HepG2 (cell line): Measurements from ENCODE around the gene PRKAR1B. TPM values are rescaled to one million over a fixed set of nuclear protein-coding genes. Genes with fewer than 3 reads are reported as not detected.

Source experiments
- ATAC-seq: fragments of 200-7000 bp; cut with Tn5 transposase; 3 replicates; pipeline ENCODE4 v1.9.1; 2020; ENCODE audit warnings: mild to moderate bottlenecking, moderate library complexity
- BruUV-seq: library from RNA; stranded (reverse); fragments of 400-500 nt; replicated peaks from 2 replicates; lab custom pipeline; 2021; lab: Mats Ljungman, UMichigan
- CTCF ChIA-PET: fragments of 300-600 bp; formaldehyde crosslinking; extraction: SDS; loops from one replicate; lab custom pipeline; 2021; ENCODE audit warnings: low total read pairs, inconsistent platforms, low intra/inter-chr PET ratio; lab: Yijun Ruan, JAX
- POLR2A ChIA-PET: fragments of 350-600 bp; sonication (Branson Sonifier 250); formaldehyde crosslinking; loops from one replicate; lab custom pipeline; 2020; ENCODE audit warnings: antibody characterized with exemption, inconsistent platforms; lab: Yijun Ruan, JAX
- DNase-seq: peaks from one replicate; pipeline ENCODE4 v3.0.0-alpha.2; 2015; ENCODE audit warnings: low spot score
- FAIRE-seq: peaks from 3 replicates; lab custom pipeline; 2011; peaks lifted over from hg19 to GRCh38; lab: Jason Lieb, UNC
- H2AFZ ChIP-seq: one replicate; pipeline ENCODE4 v1.6.1; 2011; ENCODE audit warnings: low read length, inconsistent platforms
- H3K27ac ChIP-seq: fragments of 300-600 bp; 3 replicates; pipeline ENCODE4 v1.8.0; 2011; ENCODE audit warnings: mixed run types, mild to moderate bottlenecking, mixed read lengths, low read length, inconsistent platforms; ENCODE audit not compliant: insufficient read depth; ENCODE audit errors: extremely low read length
- H3K27me3 ChIP-seq, 2 experiments: fragments of 200-600 bp in 1 of 2; 2 replicates in 1 of 2; 3 replicates in 1 of 2; pipeline versions ENCODE4 v1.6.0 to v1.8.0; 2011; ENCODE audit warnings: low read length in 2 of 2, mild to moderate bottlenecking in 2 of 2, moderate library complexity in 2 of 2, inconsistent platforms in 1 of 2; ENCODE audit not compliant: insufficient read depth in 2 of 2, control insufficient read depth in 1 of 2
- H3K36me3 ChIP-seq, 2 experiments: fragments of 200-600 bp in 1 of 2; replicated peaks in 1 of 2; 2 replicates in 1 of 2; 3 replicates in 1 of 2; pipeline versions ENCODE4 v1.5.1 to v1.8.0; 2011; ENCODE audit warnings: low read length in 2 of 2, inconsistent platforms in 1 of 2; ENCODE audit not compliant: insufficient read depth in 2 of 2, control insufficient read depth in 1 of 2
- H3K4me1 ChIP-seq: 2 replicates; pipeline ENCODE4 v1.5.1; 2012; ENCODE audit warnings: low read length, inconsistent platforms; ENCODE audit not compliant: insufficient read depth
- H3K4me2 ChIP-seq: 2 replicates; pipeline ENCODE4 v1.6.0; 2011; ENCODE audit warnings: low read depth, low read length, inconsistent platforms
- H3K4me3 ChIP-seq, 3 experiments: fragments of 200-600 bp in 1 of 3; sonication (generic), shearing (Covaris generic) in 1 of 3; replicated peaks in 1 of 3; 2 replicates each; pipeline ENCODE4 v1.5.1; 2011 to 2016; ENCODE audit warnings: low read length in 3 of 3, inconsistent platforms in 2 of 3, low read depth in 2 of 3, mild to moderate bottlenecking in 2 of 3, control low read depth in 1 of 3, mixed read lengths in 1 of 3; ENCODE audit not compliant: insufficient read depth in 1 of 3
- H3K79me2 ChIP-seq: one replicate; pipeline ENCODE4 v1.6.1; 2011; ENCODE audit warnings: low read length, inconsistent platforms; ENCODE audit not compliant: insufficient read depth
- H3K9ac ChIP-seq: 2 replicates; pipeline ENCODE4 v1.6.0; 2011; ENCODE audit warnings: mild to moderate bottlenecking, low read depth, low read length, inconsistent platforms; ENCODE audit not compliant: insufficient read depth
- H3K9me3 ChIP-seq: 2 replicates; pipeline ENCODE4 v1.5.1; 2012; ENCODE audit warnings: mild to moderate bottlenecking, low read length
- H4K20me1 ChIP-seq: 2 replicates; pipeline ENCODE4 v1.6.0; 2011; ENCODE audit warnings: inconsistent platforms, mild to moderate bottlenecking, low read length, moderate library complexity; ENCODE audit not compliant: insufficient read depth
- CBX1 ChIP-seq: IDR thresholded peaks from one replicate; pipeline ENCODE4 v1.6.1; 2016; ENCODE audit warnings: antibody characterized with exemption, low read depth
- FOXM1 ChIP-seq: sonication (generic); formaldehyde crosslinking; IDR thresholded peaks from 2 replicates; pipeline ENCODE4 v1.5.0; 2020; ENCODE audit warnings: missing genetic modification reagents
- KDM1A ChIP-seq: IDR thresholded peaks from 2 replicates; pipeline ENCODE4 v1.6.1; 2016; ENCODE audit warnings: missing compliant biosample characterization
- KMT2A ChIP-seq: sonication (generic); formaldehyde crosslinking; IDR thresholded peaks from 2 replicates; pipeline ENCODE4 v1.4.0; 2020; ENCODE audit warnings: missing genetic modification reagents
- MAF1 ChIP-seq: sonication (generic); formaldehyde crosslinking; IDR thresholded peaks from 2 replicates; pipeline ENCODE4 v1.5.0; 2020; ENCODE audit warnings: missing genetic modification reagents, borderline replicate concordance
- RARA ChIP-seq: IDR thresholded peaks from 2 replicates; pipeline ENCODE4 v1.6.1; 2016; ENCODE audit warnings: missing genetic modification reagents, missing compliant biosample characterization
- RNF2 ChIP-seq: fragments of 450-650 bp; conservative IDR thresholded peaks from 2 replicates; pipeline ENCODE4 v1.6.1; 2016; ENCODE audit warnings: low read depth
- TARDBP ChIP-seq: sonication (generic); formaldehyde crosslinking; IDR thresholded peaks from 2 replicates; pipeline ENCODE4 v1.8.0; 2022; ENCODE audit warnings: mild to moderate bottlenecking, missing genetic modification reagents
- ZNF17 ChIP-seq: sonication (generic); formaldehyde crosslinking; IDR thresholded peaks from 2 replicates; pipeline ENCODE4 v1.5.0; 2020; ENCODE audit warnings: mild to moderate bottlenecking, missing genetic modification reagents
- WGBS: methylation state at CpG from one replicate; pipeline ENCODE4 v1.1.6; 2017; ENCODE audit warnings: low lambda C conversion rate; 5-methylcytosine and 5-hydroxymethylcytosine counted together
- in situ Hi-C: cut with HindIII; loops from 2 replicates; pipeline ENCODE4 v1.10.0; 2017; ENCODE audit warnings: low pct_unique_long_range_greater_than_20kb; ENCODE audit not compliant: extremely low pct_ligation_motif_present
- intact Hi-C: fragments of 100-400 bp; cut with micrococcal nuclease; formaldehyde crosslinking; loops from one replicate; pipeline ENCODE4 v1.10.0; 2022; ENCODE audit not compliant: unreplicated experiment
- polyA plus RNA-seq, 8 experiments: library from polyadenylated mRNA; depleted of rRNA in 3 of 8; stranded (reverse) in 7 of 8; unstranded in 1 of 8; fragments of >200 nt; fragmentation: Illumina TruSeq in 4 of 8; extraction: Trizol in 4 of 8; gene quantifications; 2 replicates each; pipeline versions ENCODE4 v1.2.1 to v1.2.3, GENCODE V29; 2011 to 2016; ENCODE audit warnings: low read depth in 4 of 8, missing spikeins in 1 of 8, mixed read lengths in 1 of 8; ENCODE audit not compliant: insufficient read depth in 1 of 8
- total RNA-seq, 5 experiments: library from RNA; depleted of rRNA; stranded (reverse); fragments of >200 nt; fragmentation: Illumina TruSeq; extraction: Trizol; gene quantifications; 2 replicates each; pipeline ENCODE4 v1.2.3, GENCODE V29; 2016; ENCODE audit warnings: low read depth in 1 of 5
- TF ChIP-seq, protein P1 (sequence below): sonication (generic); formaldehyde crosslinking; conservative IDR thresholded peaks from 2 replicates; pipeline ENCODE4 v1.5.0; 2020; ENCODE audit warnings: missing genetic modification reagents
- TF ChIP-seq, protein P2 (sequence below): sonication (generic); formaldehyde crosslinking; IDR thresholded peaks from 2 replicates; pipeline ENCODE4 v1.4.0; 2020; ENCODE audit warnings: mild to moderate bottlenecking, missing genetic modification reagents

PRKAR1B gene
- total and polyA plus RNA-seq, 2 of the 13 experiments (the other 11 are each of a cell fraction or from before 2014, with no cell fraction given): 7.9 to 28.2 TPM

DNA sequence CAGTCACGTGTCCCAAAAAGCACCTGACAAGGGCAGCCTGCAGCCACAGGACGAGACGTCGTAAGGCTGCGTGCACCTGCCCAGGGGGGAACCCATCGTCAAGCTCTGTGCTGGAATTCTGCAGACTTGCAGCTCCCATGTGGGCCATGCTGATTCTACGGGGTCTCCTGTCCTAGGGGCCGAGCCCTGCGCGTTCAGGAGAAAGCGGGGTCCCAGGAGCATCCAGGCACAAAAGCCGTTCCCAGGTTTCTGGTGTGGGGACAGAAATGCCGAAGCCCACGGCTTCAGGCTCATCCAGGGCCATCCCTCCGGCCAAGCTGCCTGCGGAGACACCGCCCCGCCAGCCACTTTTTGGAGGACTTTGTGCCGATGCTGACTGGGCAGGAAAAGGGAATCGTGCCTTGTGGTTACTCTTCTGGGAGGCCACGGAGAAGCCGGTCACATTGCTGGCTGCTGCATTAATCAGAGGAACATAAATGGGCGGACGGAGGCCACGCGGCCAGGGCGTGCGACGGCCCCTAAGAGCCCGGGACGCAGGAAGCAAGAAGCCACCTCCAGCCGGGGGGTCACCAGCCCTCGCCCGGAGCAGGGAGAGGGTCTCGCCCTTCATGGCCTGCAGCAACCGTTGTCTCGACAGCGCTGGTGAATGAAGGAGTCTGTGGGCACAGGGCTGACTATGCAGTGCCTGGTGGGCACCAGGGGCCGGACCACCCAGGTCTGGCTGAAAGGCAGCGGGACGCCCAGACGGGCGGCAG lies 144.8 kb downstream of the PRKAR1B start:
- no peak for ATAC-seq
- Histone ChIP-seq H3K4me3 (no peak overlapping the region), H3K9me3 (no peaks in the 10 kb centered on the region), H2AFZ (no peak overlapping the region), H3K4me2 (no peak overlapping the region), H3K79me2 (no peaks in the 10 kb centered on the region), H3K9ac (no peak overlapping the region), H4K20me1 (no peaks in the 10 kb centered on the region), H3K27ac (no peak overlapping the region), H3K27me3 (no peaks in the 10 kb centered on the region), H3K36me3 (peaks cover 8 to 53% of the 10 kb centered on the region in 2 experiments; a peak in 4 of 5 replicates), H3K4me1 (no peaks in the 10 kb centered on the region)
- intact Hi-C loops (no loop called here), in situ Hi-C loops (no loop called here)
- no TSS peak for BruUV-seq
- ChIA-PET CTCF (no interaction called here), POLR2A (no interaction called here)
- 98% methylated on average over 33 of the region's 43 CpGs for whole genome bisulfite sequencing
- DNase-seq: no peak
- FAIRE-seq: no peak
- TF ChIP-seq KDM1A (CRISPR knock-in tag): no peak
- TF ChIP-seq ZNF17 (CRISPR knock-in tag): no peak
- TF ChIP-seq RARA (CRISPR knock-in tag): no peak
- TF ChIP-seq FOXM1 (CRISPR knock-in tag): no peak
- TF ChIP-seq, protein P1, sequence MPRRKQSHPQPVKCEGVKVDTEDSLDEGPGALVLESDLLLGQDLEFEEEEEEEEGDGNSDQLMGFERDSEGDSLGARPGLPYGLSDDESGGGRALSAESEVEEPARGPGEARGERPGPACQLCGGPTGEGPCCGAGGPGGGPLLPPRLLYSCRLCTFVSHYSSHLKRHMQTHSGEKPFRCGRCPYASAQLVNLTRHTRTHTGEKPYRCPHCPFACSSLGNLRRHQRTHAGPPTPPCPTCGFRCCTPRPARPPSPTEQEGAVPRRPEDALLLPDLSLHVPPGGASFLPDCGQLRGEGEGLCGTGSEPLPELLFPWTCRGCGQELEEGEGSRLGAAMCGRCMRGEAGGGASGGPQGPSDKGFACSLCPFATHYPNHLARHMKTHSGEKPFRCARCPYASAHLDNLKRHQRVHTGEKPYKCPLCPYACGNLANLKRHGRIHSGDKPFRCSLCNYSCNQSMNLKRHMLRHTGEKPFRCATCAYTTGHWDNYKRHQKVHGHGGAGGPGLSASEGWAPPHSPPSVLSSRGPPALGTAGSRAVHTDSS (CRISPR knock-in tag): no peak
- TF ChIP-seq RNF2: no peak
- no peak for TF ChIP-seq KMT2A (CRISPR knock-in tag)
- TF ChIP-seq, protein P2, sequence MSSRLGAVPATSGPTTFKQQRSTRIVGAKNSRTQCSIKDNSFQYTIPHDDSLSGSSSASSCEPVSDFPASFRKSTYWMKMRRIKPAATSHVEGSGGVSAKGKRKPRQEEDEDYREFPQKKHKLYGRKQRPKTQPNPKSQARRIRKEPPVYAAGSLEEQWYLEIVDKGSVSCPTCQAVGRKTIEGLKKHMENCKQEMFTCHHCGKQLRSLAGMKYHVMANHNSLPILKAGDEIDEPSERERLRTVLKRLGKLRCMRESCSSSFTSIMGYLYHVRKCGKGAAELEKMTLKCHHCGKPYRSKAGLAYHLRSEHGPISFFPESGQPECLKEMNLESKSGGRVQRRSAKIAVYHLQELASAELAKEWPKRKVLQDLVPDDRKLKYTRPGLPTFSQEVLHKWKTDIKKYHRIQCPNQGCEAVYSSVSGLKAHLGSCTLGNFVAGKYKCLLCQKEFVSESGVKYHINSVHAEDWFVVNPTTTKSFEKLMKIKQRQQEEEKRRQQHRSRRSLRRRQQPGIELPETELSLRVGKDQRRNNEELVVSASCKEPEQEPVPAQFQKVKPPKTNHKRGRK: no peak
- no peak for TF ChIP-seq CBX1
- no peak for TF ChIP-seq MAF1 (CRISPR knock-in tag)
- no peak for TF ChIP-seq TARDBP (CRISPR knock-in tag)
